GM12875 (cell line): ENCODE measurements around the gene PACSIN1.

ENCODE experiments used
- H3K4me3 ChIP-seq: one replicate; pipeline ENCODE4 v1.5.1; 2011; ENCODE audit warnings: low read depth, low read length, control low read depth
- CTCF ChIP-seq: IDR thresholded peaks from 2 replicates; pipeline ENCODE4 v1.5.1; 2011; ENCODE audit warnings: low read depth, mild to moderate bottlenecking, control low read depth, inconsistent platforms, low read length, moderate library complexity, borderline replicate concordance; ENCODE audit not compliant: insufficient read depth

Gene PACSIN1

GRCh38 chr6:34465531-34466241, at the start of gene PACSIN1:
PACSIN1 (plus strand) TSS chr6:34466076; CDS start chr6:34526306, 60,230 bp downstream.
- TF ChIP-seq CTCF = no peak
- H3K4me3 ChIP-seq = peak within 1 kb of the TSS; percentile 21

- no peak for TF ChIP-seq CTCF
- no peak overlapping the region for H3K4me3 ChIP-seq
These were observed 49.0 kb upstream of the PACSIN1 start for GRCh38 chr6:34416877-34417371.

GRCh38 chr6:34418367-34418766, 47.5 kb upstream of the PACSIN1 start:
- TF ChIP-seq CTCF = no peak
- no peak overlapping the region for H3K4me3 ChIP-seq

- H3K4me3 ChIP-seq = no peak overlapping the region
- no peak for TF ChIP-seq CTCF
These were observed 42.6 kb upstream of the PACSIN1 start for GRCh38 chr6:34423254-34423653.

GRCh38 chr6:34424200-34425131, 41.4 kb upstream of the PACSIN1 start:
- TF ChIP-seq CTCF = no peak
- H3K4me3 ChIP-seq = peak overlapping the region; percentile 83

GRCh38 chr6:34425132-34425497, 40.8 kb upstream of the PACSIN1 start:
- no peak for TF ChIP-seq CTCF
- peak overlapping the region; percentile 83 for H3K4me3 ChIP-seq
